SU-DHL-6 (cell line): ENCODE data around the gene THRAP3.

ENCODE experiments used
- H2AFZ ChIP-seq: fragments of 200-600 bp; sonication (generic); 2 replicates; pipeline ENCODE4 v1.6.1; 2014; ENCODE audit warnings: low read depth, mild to moderate bottlenecking, moderate library complexity, mixed read lengths, antibody characterized with exemption, low read length; ENCODE audit not compliant: severe bottlenecking
- H3F3A ChIP-seq: fragments of 200-600 bp; shearing (Covaris generic); 2 replicates; pipeline ENCODE4 v1.6.0; 2016; ENCODE audit warnings: antibody characterized with exemption, mild to moderate bottlenecking; ENCODE audit not compliant: insufficient read depth
- H3K27ac ChIP-seq: fragments of 200-600 bp; sonication (generic); 2 replicates; pipeline ENCODE4 v1.5.1; 2016; ENCODE audit warnings: low read depth, mild to moderate bottlenecking, low read length, moderate library complexity, mixed read lengths
- H3K27me3 ChIP-seq: fragments of 200-600 bp; sonication (generic), shearing (Covaris generic); 2 replicates; pipeline ENCODE4 v1.6.0; 2014; ENCODE audit warnings: mild to moderate bottlenecking, low read length
- H3K36me3 ChIP-seq: fragments of 200-600 bp; sonication (generic); 2 replicates; pipeline ENCODE4 v1.6.1; 2014; ENCODE audit warnings: mild to moderate bottlenecking, low read length, mixed read lengths
- H3K4me2 ChIP-seq: fragments of 300-600, 200-600 bp; shearing (Covaris generic), sonication (generic); 2 replicates; pipeline ENCODE4 v1.6.0; 2014; ENCODE audit warnings: low read length, low read depth, mild to moderate bottlenecking; ENCODE audit not compliant: poor library complexity, severe bottlenecking
- H3K4me3 ChIP-seq: fragments of 200-600 bp; sonication (generic); 2 replicates; pipeline ENCODE4 v1.5.1; 2014; ENCODE audit warnings: antibody characterized with exemption, low read length, mild to moderate bottlenecking, mixed read lengths; ENCODE audit not compliant: insufficient read depth, poor library complexity, severe bottlenecking
- H3K79me2 ChIP-seq: fragments of 200-600 bp; sonication (generic); 2 replicates; pipeline ENCODE4 v1.6.1; 2014; ENCODE audit warnings: mild to moderate bottlenecking, low read length, moderate library complexity; ENCODE audit not compliant: insufficient read depth
- H3K9ac ChIP-seq: fragments of 200-600 bp; sonication (generic); 2 replicates; pipeline ENCODE4 v1.7.0; 2014; ENCODE audit warnings: mild to moderate bottlenecking, low read length
- H3K9me2 ChIP-seq: fragments of 200-600 bp; sonication (generic); replicated peaks from 2 replicates; pipeline ENCODE4 v1.6.1; 2014; ENCODE audit warnings: low read length; ENCODE audit not compliant: insufficient read depth
- H3K9me3 ChIP-seq: fragments of 200-600 bp; sonication (generic); 2 replicates; pipeline ENCODE4 v1.6.1; 2014; ENCODE audit warnings: low read length, mixed read lengths; ENCODE audit not compliant: insufficient read depth
- H4K20me1 ChIP-seq: fragments of 200-600 bp; sonication (generic); 2 replicates; pipeline ENCODE4 v1.6.1; 2014; ENCODE audit warnings: low read depth, mild to moderate bottlenecking, antibody characterized with exemption, low read length, moderate library complexity, mixed read lengths
- EZH2phosphoT487 ChIP-seq: fragments of 200-600 bp; sonication (generic), shearing (Covaris generic); conservative IDR thresholded peaks from 2 replicates; pipeline ENCODE4 v1.6.1; 2018; ENCODE audit warnings: mild to moderate bottlenecking, antibody characterized with exemption, low read length, moderate library complexity, mixed read lengths
- TF ChIP-seq, protein P1 (sequence below): fragments of 200-600 bp; sonication (generic); IDR thresholded peaks from one replicate; pipeline ENCODE4 v1.5.1; 2017; ENCODE audit warnings: antibody characterized with exemption, mild to moderate bottlenecking, low read length, moderate library complexity; ENCODE audit not compliant: insufficient read depth, poor library complexity, severe bottlenecking

The THRAP3 gene

DNA sequence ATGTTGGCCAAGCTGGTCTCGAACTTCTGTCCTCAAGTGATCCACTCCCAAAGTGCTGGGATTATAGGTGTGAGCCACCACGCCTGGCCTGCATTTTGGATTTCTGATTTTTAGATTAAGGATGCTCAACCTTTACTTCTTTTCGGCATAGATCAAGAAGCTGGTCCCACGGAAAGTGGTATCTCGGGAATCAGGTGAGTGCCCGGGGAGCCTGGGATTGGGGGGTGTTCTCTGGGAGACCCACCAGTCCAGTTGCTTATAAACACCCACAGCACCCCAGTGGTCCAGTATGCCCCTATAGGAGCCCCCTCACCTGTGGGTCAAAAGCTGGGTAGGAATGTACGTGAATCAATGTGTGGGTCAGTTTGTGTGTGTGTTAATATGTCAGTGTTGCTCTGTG, 85.2 kb downstream of the THRAP3 start:
- no peak overlapping the region for H3K27ac ChIP-seq
- no peaks in the 10 kb centered on the region for H3K9me3 ChIP-seq
- H4K20me1 ChIP-seq = no peaks in the 10 kb centered on the region
- no peak overlapping the region for H3K4me2 ChIP-seq
- no peaks in the 10 kb centered on the region for H3K79me2 ChIP-seq
- H3K9me2 ChIP-seq = no peaks in the 10 kb centered on the region
- H3K9ac ChIP-seq = no peak overlapping the region
- H3F3A ChIP-seq = peaks cover 16% of the 10 kb centered on the region
- no peaks in the 10 kb centered on the region for H3K27me3 ChIP-seq
- no peak overlapping the region for H3K4me3 ChIP-seq
- TF ChIP-seq, protein P1, sequence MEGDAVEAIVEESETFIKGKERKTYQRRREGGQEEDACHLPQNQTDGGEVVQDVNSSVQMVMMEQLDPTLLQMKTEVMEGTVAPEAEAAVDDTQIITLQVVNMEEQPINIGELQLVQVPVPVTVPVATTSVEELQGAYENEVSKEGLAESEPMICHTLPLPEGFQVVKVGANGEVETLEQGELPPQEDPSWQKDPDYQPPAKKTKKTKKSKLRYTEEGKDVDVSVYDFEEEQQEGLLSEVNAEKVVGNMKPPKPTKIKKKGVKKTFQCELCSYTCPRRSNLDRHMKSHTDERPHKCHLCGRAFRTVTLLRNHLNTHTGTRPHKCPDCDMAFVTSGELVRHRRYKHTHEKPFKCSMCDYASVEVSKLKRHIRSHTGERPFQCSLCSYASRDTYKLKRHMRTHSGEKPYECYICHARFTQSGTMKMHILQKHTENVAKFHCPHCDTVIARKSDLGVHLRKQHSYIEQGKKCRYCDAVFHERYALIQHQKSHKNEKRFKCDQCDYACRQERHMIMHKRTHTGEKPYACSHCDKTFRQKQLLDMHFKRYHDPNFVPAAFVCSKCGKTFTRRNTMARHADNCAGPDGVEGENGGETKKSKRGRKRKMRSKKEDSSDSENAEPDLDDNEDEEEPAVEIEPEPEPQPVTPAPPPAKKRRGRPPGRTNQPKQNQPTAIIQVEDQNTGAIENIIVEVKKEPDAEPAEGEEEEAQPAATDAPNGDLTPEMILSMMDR = no peak
- no peak for TF ChIP-seq EZH2phosphoT487
- 0 out of 2 replicates have a peak, but pooled peaks cover 2% of the 10 kb centered on the region for H3K36me3 ChIP-seq
- H2AFZ ChIP-seq = no peak overlapping the region

DNA sequence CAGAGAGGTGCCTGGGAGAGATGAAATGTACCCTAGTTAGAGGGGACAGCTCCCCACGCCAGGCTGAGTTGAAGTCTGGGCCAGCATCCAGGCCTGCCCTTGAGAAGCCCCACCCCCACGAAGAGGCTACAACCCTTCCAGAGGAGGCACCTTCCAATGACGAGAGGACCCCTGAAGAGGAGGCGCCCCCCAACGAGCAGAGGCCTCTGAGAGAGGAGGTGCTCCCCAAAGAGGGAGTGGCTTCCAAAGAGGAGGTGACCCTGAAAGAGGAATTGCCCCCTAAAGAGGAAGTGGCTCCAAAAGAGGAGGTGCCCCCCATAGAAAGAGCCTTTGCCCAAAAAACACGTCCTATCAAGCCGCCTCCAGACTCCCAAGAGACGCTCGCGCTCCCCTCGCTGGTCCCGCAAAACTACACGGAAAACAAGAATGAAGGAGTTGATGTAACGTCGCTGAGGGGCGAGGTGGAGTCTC, 96.1 kb downstream of the THRAP3 start:
- Histone ChIP-seq H4K20me1 (no peaks in the 10 kb centered on the region), H3K27me3 (no peaks in the 10 kb centered on the region), H3K4me3 (no peak overlapping the region), H3K4me2 (no peak overlapping the region), H2AFZ (no peak overlapping the region), H3K9me2 (no peaks in the 10 kb centered on the region), H3K27ac (no peak overlapping the region), H3K36me3 (no peaks in the 10 kb centered on the region), H3K9ac (no peak overlapping the region), H3K9me3 (no peaks in the 10 kb centered on the region), H3K79me2 (no peaks in the 10 kb centered on the region), H3F3A (no peaks in the 10 kb centered on the region)
- TF ChIP-seq EZH2phosphoT487 = no peak
- TF ChIP-seq, protein P1 = no peak

DNA sequence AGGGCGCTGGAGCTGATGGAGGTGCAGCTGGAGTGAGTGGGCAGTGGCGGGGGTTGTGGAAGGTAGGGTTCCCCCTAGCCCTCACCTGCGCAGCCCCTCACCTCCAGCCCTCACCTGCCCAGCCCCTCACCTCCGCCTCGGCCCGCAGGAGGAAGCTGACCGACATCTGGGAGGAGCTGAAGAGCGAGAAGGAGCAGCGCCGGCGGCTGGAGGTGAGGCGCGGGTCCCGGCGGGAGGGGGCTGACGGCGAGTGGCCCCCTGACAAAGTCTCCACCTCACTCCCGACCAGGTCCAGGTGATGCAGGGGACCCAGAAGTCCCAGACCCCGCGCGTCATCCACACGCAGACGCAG, 96.5 kb downstream of the THRAP3 start:
- Histone ChIP-seq H3K27ac (no peak overlapping the region), H3K4me3 (no peak overlapping the region), H3K9me3 (no peaks in the 10 kb centered on the region), H2AFZ (no peak overlapping the region), H3K36me3 (no peaks in the 10 kb centered on the region), H3K9ac (no peak overlapping the region), H3F3A (no peaks in the 10 kb centered on the region), H3K4me2 (peak overlapping the region; percentile 14), H3K27me3 (no peaks in the 10 kb centered on the region), H3K79me2 (no peaks in the 10 kb centered on the region), H4K20me1 (no peaks in the 10 kb centered on the region), H3K9me2 (no peaks in the 10 kb centered on the region)
- TF ChIP-seq EZH2phosphoT487 = no peak
- TF ChIP-seq, protein P1 = no peak
